Epithelial cell of proximal tubule (primary cell): ENCODE results near the gene REXO2. TPM values are rescaled to one million over a fixed set of nuclear protein-coding genes. Genes with fewer than 3 reads are reported as not detected.

ENCODE experiments used
- DNase-seq: peaks from one replicate; pipeline ENCODE4 v3.0.0-alpha.2; 2011; ENCODE audit warnings: low read depth
- H3K4me3 ChIP-seq: 2 replicates; pipeline ENCODE4 v1.5.1; 2011; ENCODE audit warnings: low read depth, mild to moderate bottlenecking, low read length
- total RNA-seq: library from RNA; depleted of rRNA; stranded (reverse); fragments of >200 nt; gene quantifications from 2 replicates; pipeline ENCODE4 v1.2.3, GENCODE V29; 2015
- TF ChIP-seq, protein P1 (sequence below): conservative IDR thresholded peaks from 2 replicates; pipeline ENCODE4 v1.5.1; 2012; ENCODE audit warnings: low read depth, mild to moderate bottlenecking, low read length

The REXO2 gene
- total RNA-seq, 1 donor from 2014 or later = 206 TPM

DNA sequence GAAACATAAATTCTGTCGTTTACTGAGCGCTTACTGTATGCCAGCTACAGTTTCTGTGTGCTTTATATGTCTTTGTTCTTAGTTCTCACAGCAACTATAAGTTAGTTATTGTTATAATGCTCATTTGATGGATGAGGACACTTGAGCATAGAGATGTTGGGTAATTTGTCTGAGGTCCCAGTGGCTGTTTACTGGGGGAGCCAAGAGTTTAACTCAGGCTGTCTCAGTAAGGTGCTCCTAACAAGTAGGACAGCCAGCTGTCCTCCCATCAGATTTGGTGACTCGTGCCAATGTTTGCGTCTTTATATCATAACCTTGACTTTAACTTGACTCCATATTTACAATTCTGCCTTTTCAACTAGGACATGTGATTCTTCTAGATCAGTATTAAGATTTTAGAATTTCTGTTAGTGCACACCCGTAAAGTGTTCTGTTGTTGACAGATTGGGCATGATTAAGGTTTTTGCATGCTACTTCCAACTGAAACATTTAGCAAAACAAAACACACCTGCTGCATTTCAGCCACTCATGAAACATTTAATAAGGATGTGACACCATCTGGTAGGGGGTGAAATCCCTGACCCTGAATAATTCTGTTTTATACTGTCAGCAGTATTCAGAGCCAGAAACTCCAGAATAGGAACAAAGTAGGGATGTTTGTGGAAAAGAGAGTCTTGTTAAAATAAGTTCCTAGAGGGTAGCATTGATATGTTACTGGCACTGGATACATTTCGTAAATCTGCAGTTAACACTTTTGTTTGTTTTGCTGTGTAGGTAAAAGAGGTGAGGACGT, 1.9 kb downstream of the REXO2 start:
- TF ChIP-seq, protein P1, sequence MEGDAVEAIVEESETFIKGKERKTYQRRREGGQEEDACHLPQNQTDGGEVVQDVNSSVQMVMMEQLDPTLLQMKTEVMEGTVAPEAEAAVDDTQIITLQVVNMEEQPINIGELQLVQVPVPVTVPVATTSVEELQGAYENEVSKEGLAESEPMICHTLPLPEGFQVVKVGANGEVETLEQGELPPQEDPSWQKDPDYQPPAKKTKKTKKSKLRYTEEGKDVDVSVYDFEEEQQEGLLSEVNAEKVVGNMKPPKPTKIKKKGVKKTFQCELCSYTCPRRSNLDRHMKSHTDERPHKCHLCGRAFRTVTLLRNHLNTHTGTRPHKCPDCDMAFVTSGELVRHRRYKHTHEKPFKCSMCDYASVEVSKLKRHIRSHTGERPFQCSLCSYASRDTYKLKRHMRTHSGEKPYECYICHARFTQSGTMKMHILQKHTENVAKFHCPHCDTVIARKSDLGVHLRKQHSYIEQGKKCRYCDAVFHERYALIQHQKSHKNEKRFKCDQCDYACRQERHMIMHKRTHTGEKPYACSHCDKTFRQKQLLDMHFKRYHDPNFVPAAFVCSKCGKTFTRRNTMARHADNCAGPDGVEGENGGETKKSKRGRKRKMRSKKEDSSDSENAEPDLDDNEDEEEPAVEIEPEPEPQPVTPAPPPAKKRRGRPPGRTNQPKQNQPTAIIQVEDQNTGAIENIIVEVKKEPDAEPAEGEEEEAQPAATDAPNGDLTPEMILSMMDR = no peak
- H3K4me3 ChIP-seq = peak overlapping the region; percentile 97
- no peak for DNase-seq

DNA sequence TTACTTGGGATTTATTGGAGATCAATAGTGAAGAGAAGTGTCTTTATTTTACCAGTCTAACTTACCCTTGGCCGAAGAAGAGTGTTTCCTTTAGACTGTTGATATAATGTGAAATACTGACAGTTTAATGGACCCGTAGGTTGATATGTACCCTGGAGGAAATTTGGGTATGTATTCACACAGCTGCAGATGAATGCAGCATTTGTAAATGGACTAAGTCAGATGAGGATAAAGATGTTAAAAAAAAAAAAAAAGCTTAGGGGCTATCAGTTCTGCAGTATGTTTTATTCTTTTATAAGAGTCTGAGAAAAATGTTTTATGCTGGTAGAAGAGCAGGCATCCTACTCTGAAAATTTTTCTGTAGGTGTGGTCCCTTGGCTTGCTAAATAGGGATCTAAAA, 2.7 kb downstream of the REXO2 start:
- TF ChIP-seq, protein P1 = no peak
- no peak overlapping the region for H3K4me3 ChIP-seq
- no peak for DNase-seq

DNA sequence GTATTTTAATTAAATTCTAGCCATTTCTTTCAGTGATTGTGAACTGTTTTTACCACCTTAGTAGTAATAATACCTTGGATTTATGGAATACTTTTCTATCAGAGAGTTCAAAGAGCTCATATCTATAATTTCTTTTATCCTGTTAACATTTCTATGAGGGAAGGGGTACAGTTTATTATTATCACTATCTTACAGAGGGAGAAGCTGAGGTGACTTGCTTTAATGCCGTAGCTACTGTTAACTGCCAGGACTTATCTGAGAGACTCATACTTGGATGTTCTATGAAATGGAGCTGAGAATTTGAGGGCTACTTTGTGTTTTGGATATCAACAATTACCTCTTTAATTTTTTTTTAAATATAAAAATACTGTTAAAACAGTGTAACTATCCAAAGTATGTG, 3.3 kb downstream of the REXO2 start:
- H3K4me3 ChIP-seq = no peak overlapping the region
- TF ChIP-seq, protein P1 = no peak
- no peak for DNase-seq

DNA sequence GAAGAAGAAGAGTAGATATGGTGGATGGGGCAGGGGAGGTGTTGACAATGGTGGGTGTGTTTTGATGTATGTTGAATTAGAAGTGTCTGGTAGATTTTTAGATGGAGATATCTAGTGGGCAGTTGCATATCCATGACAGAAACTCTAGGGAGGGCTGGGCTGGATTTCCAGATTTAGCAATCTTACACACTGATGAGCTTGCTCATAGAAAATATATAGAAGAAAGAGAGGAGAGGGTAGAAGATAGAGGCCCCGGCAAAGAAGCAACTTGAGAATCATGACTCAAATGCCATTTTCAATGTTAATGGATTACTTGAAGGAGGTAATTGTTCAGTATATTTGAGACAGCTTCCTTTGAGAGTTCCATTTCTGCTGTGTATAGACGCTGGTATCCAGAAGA, 8.2 kb downstream of the REXO2 start:
- no peak for DNase-seq
- TF ChIP-seq, protein P1 = no peak
- H3K4me3 ChIP-seq = no peak overlapping the region

DNA sequence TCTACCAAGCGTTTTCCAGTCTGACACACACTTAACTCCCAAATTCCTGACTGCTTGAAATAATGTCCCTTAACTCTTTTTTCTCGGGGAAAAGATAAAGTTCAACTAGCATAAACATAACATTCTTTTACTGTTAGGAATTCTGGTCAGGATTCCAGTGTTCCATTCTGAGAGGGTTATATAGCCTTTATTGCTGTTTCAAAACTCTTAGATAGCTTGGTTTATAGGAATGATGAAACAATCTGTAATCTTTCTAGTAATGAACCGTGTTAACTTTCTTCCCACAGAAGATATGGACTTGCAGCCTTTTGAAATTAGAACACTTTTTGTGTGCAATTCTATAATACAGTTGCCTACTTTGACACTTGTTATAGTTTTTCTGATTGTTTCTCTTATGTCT, 8.6 kb downstream of the REXO2 start:
- H3K4me3 ChIP-seq = no peak overlapping the region
- no peak for DNase-seq
- TF ChIP-seq, protein P1 = no peak

DNA sequence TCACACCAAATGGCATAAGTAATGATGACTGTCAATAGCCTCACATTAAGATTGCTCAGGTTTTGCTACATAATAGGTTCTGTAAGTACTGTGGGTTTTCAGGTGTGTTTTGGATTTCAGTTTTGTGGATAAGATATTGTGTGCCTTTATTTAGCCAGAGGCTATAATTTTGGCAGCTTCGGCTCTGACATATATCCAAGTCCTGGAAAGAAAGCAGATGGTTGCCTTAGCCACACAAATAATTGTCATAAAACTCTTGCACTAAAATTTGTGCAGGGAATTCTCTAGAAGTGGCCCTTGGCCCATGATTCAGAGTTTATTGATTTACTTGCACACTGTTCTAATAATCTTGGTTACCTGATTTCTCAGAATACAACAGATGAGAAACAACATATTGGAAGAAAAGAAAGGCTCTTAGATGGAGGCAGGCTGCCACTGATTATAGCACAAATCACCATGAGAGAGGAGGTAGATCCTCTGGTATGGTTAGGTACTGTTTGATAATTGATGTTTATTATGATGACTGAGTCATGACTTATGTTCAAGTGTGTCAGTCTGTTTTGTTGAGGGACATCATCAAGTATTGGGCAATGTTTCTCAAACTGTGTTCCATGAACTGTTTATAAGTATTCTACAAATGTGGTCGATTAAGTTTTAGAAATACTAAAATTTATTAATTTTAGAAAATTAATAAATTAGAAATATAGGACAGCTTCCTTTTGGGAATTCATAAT, 9.6 kb downstream of the REXO2 start:
- TF ChIP-seq, protein P1 = no peak
- H3K4me3 ChIP-seq = no peak overlapping the region
- no peak for DNase-seq
